OCI-LY3 (cell line): Measurements from ENCODE around the gene DENND1A.

ENCODE experiments used
- EZH2phosphoT487 ChIP-seq: fragments of 200-600 bp; shearing (Covaris generic); IDR thresholded peaks from 2 replicates; pipeline ENCODE4 v1.6.1; 2018; ENCODE audit warnings: antibody characterized with exemption, mixed run types, low read depth
- TF ChIP-seq, protein P1 (sequence below): fragments of 200-600, 300-600 bp; sonication (generic); IDR thresholded peaks from 2 replicates; pipeline ENCODE4 v1.5.1; 2014; ENCODE audit warnings: antibody characterized with exemption, low read length, low read depth

DNA sequence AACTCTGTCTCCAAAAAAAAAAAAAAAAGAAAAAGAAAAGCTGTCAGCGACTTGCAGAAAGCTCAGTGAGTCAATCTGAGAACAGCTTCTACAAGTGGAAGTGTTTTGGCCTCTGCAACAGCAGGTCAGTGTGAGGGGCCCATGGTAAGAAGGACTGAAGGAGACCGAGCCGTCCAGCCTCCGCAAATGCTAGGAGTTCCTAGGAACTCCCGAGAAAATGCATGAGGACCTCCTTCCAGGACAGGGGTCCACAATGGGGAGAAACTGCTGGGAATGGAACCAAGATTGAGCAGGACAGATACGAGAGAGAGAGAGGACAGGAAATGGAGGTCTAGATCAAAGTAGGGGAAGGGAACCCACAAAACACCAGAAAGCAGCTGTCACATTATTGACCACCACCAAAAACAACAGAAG is 393.5 kb downstream of the DENND1A start:
- TF ChIP-seq, protein P1, sequence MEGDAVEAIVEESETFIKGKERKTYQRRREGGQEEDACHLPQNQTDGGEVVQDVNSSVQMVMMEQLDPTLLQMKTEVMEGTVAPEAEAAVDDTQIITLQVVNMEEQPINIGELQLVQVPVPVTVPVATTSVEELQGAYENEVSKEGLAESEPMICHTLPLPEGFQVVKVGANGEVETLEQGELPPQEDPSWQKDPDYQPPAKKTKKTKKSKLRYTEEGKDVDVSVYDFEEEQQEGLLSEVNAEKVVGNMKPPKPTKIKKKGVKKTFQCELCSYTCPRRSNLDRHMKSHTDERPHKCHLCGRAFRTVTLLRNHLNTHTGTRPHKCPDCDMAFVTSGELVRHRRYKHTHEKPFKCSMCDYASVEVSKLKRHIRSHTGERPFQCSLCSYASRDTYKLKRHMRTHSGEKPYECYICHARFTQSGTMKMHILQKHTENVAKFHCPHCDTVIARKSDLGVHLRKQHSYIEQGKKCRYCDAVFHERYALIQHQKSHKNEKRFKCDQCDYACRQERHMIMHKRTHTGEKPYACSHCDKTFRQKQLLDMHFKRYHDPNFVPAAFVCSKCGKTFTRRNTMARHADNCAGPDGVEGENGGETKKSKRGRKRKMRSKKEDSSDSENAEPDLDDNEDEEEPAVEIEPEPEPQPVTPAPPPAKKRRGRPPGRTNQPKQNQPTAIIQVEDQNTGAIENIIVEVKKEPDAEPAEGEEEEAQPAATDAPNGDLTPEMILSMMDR, result no peak
- TF ChIP-seq EZH2phosphoT487, result no peak
